DOHH2 (cell line): Measurements from ENCODE around the gene STPG3.

Experiments
- H3F3A ChIP-seq: fragments of 200-600 bp; sonication (generic), shearing (Covaris generic); 2 replicates; pipeline ENCODE4 v1.6.0; 2016; ENCODE audit warnings: antibody characterized with exemption, mild to moderate bottlenecking; ENCODE audit not compliant: control insufficient read depth, insufficient read depth
- H3K27ac ChIP-seq: fragments of 200-600 bp; sonication (generic); 2 replicates; pipeline ENCODE4 v1.5.1; 2014; ENCODE audit warnings: low read depth, mild to moderate bottlenecking, low read length, moderate library complexity
- H3K27me3 ChIP-seq: fragments of 200-600 bp; sonication (generic); 2 replicates; pipeline ENCODE4 v1.6.1; 2014; ENCODE audit warnings: mild to moderate bottlenecking, low read length, mixed read lengths; ENCODE audit not compliant: control insufficient read depth
- H3K36me3 ChIP-seq: fragments of 200-600 bp; sonication (generic); 2 replicates; pipeline ENCODE4 v1.6.1; 2014; ENCODE audit warnings: mild to moderate bottlenecking, low read length, moderate library complexity, mixed read lengths; ENCODE audit not compliant: control insufficient read depth
- H3K4me1 ChIP-seq: fragments of 200-600 bp; sonication (generic); 2 replicates; pipeline ENCODE4 v1.6.1; 2014; ENCODE audit warnings: mild to moderate bottlenecking, low read length, mixed read lengths; ENCODE audit not compliant: control insufficient read depth
- H3K4me2 ChIP-seq: fragments of 200-600 bp; sonication (generic); 2 replicates; pipeline ENCODE4 v1.6.0; 2014; ENCODE audit warnings: mild to moderate bottlenecking, low read length, moderate library complexity
- H3K4me3 ChIP-seq: fragments of 200-600 bp; sonication (generic); 2 replicates; pipeline ENCODE4 v1.5.1; 2014; ENCODE audit warnings: mild to moderate bottlenecking, low read length, mixed read lengths
- H3K79me2 ChIP-seq: fragments of 200-600 bp; sonication (generic); 2 replicates; pipeline ENCODE4 v1.6.1; 2014; ENCODE audit warnings: mild to moderate bottlenecking, low read length, mixed read lengths; ENCODE audit not compliant: control insufficient read depth
- H3K9me2 ChIP-seq: fragments of 200-600 bp; sonication (generic); replicated peaks from 2 replicates; pipeline ENCODE4 v1.6.1; 2014; ENCODE audit warnings: mild to moderate bottlenecking, low read length, mixed read lengths; ENCODE audit not compliant: control insufficient read depth
- H3K9me3 ChIP-seq: fragments of 200-600 bp; sonication (generic); 2 replicates; pipeline ENCODE4 v1.6.1; 2014; ENCODE audit warnings: antibody characterized with exemption, low read length, mixed read lengths; ENCODE audit not compliant: control insufficient read depth, insufficient read depth
- H4K20me1 ChIP-seq: fragments of 200-600 bp; sonication (generic); 2 replicates; pipeline ENCODE4 v1.6.0; 2014; ENCODE audit warnings: low read depth, mild to moderate bottlenecking, antibody characterized with exemption, low read length, moderate library complexity; ENCODE audit not compliant: control insufficient read depth, insufficient read depth
- CTCF ChIP-seq: fragments of 200-600 bp; sonication (generic); IDR thresholded peaks from one replicate; pipeline ENCODE4 v1.5.1; 2014; ENCODE audit warnings: antibody characterized with exemption, mild to moderate bottlenecking, low read depth, low read length; ENCODE audit not compliant: poor library complexity, severe bottlenecking
- EZH2phosphoT487 ChIP-seq: fragments of 200-600 bp; sonication (generic); IDR thresholded peaks from 2 replicates; pipeline ENCODE4 v1.6.1; 2017; ENCODE audit warnings: borderline replicate concordance, mild to moderate bottlenecking, antibody characterized with exemption, low read length, moderate library complexity, mixed read lengths

The STPG3 gene

GRCh38 chr9:137222190-137223077, 28.7 kb upstream of the STPG3 start, which contains the start of gene RNF208:
RNF208 (minus strand) TSS chr9:137222240; CDS start chr9:137221212, 1,028 bp downstream.
- TF ChIP-seq EZH2phosphoT487 (no peak), CTCF (no peak)
- Histone ChIP-seq H4K20me1 (no peaks in the 10 kb centered on the region), H3F3A (peaks cover 6% of the 10 kb centered on the region), H3K4me3 (peak within 1 kb of the TSS; percentile 99), H3K79me2 (peaks cover 5% of the 10 kb centered on the region), H3K4me1 (peaks cover 32% of the 10 kb centered on the region), H3K27ac (no peak within 1 kb of the TSS), H3K9me2 (no peaks in the 10 kb centered on the region), H3K9me3 (no peaks in the 10 kb centered on the region), H3K36me3 (peaks cover 3% of the 10 kb centered on the region; the same call in 1 of the 2 replicates), H3K4me2 (peak within 1 kb of the TSS; percentile 99), H3K27me3 (no peaks in the 10 kb centered on the region)

- H3K4me1 ChIP-seq = peaks cover 35% of the 10 kb centered on the region
- TF ChIP-seq CTCF (no peak), EZH2phosphoT487 (no peak)
Observed at GRCh38 chr9:137223078-137223970, 27.8 kb upstream of the STPG3 start.

GRCh38 chr9:137224830-137225694, 26.0 kb upstream of the STPG3 start, which contains the start of gene CYSRT1:
CYSRT1 (plus strand) TSS chr9:137225174; CDS start chr9:137225622, 448 bp downstream.
- Histone ChIP-seq H4K20me1 (no peaks in the 10 kb centered on the region), H3K4me1 (peaks cover 35% of the 10 kb centered on the region), H3K36me3 (no peaks in the 10 kb centered on the region), H3K79me2 (peaks cover 5% of the 10 kb centered on the region), H3K27ac (peak within 1 kb of the TSS; percentile 68), H3K9me3 (no peaks in the 10 kb centered on the region), H3K27me3 (peaks cover 9% of the 10 kb centered on the region), H3K4me2 (peak within 1 kb of the TSS; percentile 97), H3K9me2 (no peaks in the 10 kb centered on the region), H3K4me3 (peak within 1 kb of the TSS; percentile 99), H3F3A (peaks cover 6% of the 10 kb centered on the region)
- TF ChIP-seq EZH2phosphoT487 (no peak), CTCF (no peak)

More at GRCh38 chr9:137223078-137223970, 27.8 kb upstream of the STPG3 start:
- peak overlapping the region; percentile 68 for H3K27ac ChIP-seq
- H3K9me2 ChIP-seq = no peaks in the 10 kb centered on the region
- H4K20me1 ChIP-seq = no peaks in the 10 kb centered on the region
- H3F3A ChIP-seq = peaks cover 6% of the 10 kb centered on the region
- H3K36me3 ChIP-seq = no peaks in the 10 kb centered on the region; the same call in 1 of the 2 replicates
- H3K9me3 ChIP-seq = no peaks in the 10 kb centered on the region
- H3K4me3 ChIP-seq = peak overlapping the region; percentile 99
- H3K27me3 ChIP-seq = no peaks in the 10 kb centered on the region
- H3K79me2 ChIP-seq = peaks cover 5% of the 10 kb centered on the region
- peak overlapping the region; percentile 99 for H3K4me2 ChIP-seq
